HL-60/S4 (cell line): ENCODE measurements around the gene IL20RA.

Source experiments
- in situ Hi-C: fragments of 300-500 bp; cut with MboI; formaldehyde crosslinking; loops from 2 replicates; pipeline ENCODE4 v1.14.3; 2022; ENCODE audit warnings: low sequenced_read_pairs

The IL20RA gene

GRCh38 chr6:137044366-137045221 is at the start of gene IL20RA:
IL20RA (minus strand) TSS chr6:137044965; CDS start chr6:137044728, 237 bp downstream.
- in situ Hi-C loops = no loop called here

GRCh38 chr6:137093183-137094069 is 48.7 kb upstream of the IL20RA start:
- in situ Hi-C loops = no loop called here

GRCh38 chr6:137092018-137092417 is 47.3 kb upstream of the IL20RA start:
- in situ Hi-C loops = no loop called here

- in situ Hi-C loops = no loop called here
Measured at GRCh38 chr6:137089305-137089704, 44.5 kb upstream of the IL20RA start.

- in situ Hi-C loops = no loop called here
Measured at GRCh38 chr6:137087902-137088301, 43.1 kb upstream of the IL20RA start.

GRCh38 chr6:137086031-137086430 is 41.3 kb upstream of the IL20RA start:
- in situ Hi-C loops = no loop called here

- in situ Hi-C loops = no loop called here
Measured at GRCh38 chr6:137084865-137085617, 40.3 kb upstream of the IL20RA start.

GRCh38 chr6:137084090-137084489 is 39.3 kb upstream of the IL20RA start:
- in situ Hi-C loops = no loop called here

GRCh38 chr6:137081997-137082396 is 37.2 kb upstream of the IL20RA start:
- in situ Hi-C loops = no loop called here

GRCh38 chr6:137080711-137081110 is 35.9 kb upstream of the IL20RA start:
- in situ Hi-C loops = no loop called here

GRCh38 chr6:137076277-137077068 is 31.7 kb upstream of the IL20RA start:
- in situ Hi-C loops = loop anchor here (10.0 kb wide), 1 partner anchor 568 kb away; no protein-coding TSS in a partner anchor

- in situ Hi-C loops = loop anchor here (10.0 kb wide), 1 partner anchor 569 kb away; no protein-coding TSS in a partner anchor
Measured at GRCh38 chr6:137075790-137076189, 31.0 kb upstream of the IL20RA start.

GRCh38 chr6:137070303-137070702 is 25.5 kb upstream of the IL20RA start:
- in situ Hi-C loops = loop anchor here (10.0 kb wide), 1 partner anchor 574 kb away; no protein-coding TSS in a partner anchor

GRCh38 chr6:137067399-137067798 is 22.6 kb upstream of the IL20RA start:
- in situ Hi-C loops = no loop called here

GRCh38 chr6:137058037-137058436 is 13.3 kb upstream of the IL20RA start:
- in situ Hi-C loops = no loop called here

GRCh38 chr6:137056121-137056880 is 11.5 kb upstream of the IL20RA start:
- in situ Hi-C loops = no loop called here

GRCh38 chr6:137051790-137052472 is 7.2 kb upstream of the IL20RA start:
- in situ Hi-C loops = no loop called here

- in situ Hi-C loops = no loop called here
Measured at GRCh38 chr6:137049095-137049494, 4.3 kb upstream of the IL20RA start.
